NCI-H1436 treated with DMSO at 0.1 percent for 48 hours (cell line): ENCODE data around the gene CHMP4B.
"Not testable (repeated sequence)": the region's sequence is repeated elsewhere in the genome, so short reads cannot be mapped to it uniquely, and the experiment has no call there.

ENCODE experiments used
- DNase-seq: peaks from one replicate; lab custom pipeline; 2025; lab: John Stamatoyannopoulos, UW

CHMP4B gene

GRCh38 chr20:33789858-33790182 lies 21.3 kb upstream of the CHMP4B start:
- no peak for DNase-seq

GRCh38 chr20:33790566-33790965 lies 20.6 kb upstream of the CHMP4B start:
- DNase-seq, result no peak

GRCh38 chr20:33791021-33791420 lies 20.1 kb upstream of the CHMP4B start:
- no peak for DNase-seq

GRCh38 chr20:33791540-33791939 lies 19.6 kb upstream of the CHMP4B start:
- DNase-seq, result no peak

- DNase-seq, result no peak
Observed at GRCh38 chr20:33791959-33792597, 19.1 kb upstream of the CHMP4B start.

GRCh38 chr20:33792598-33792989 lies 18.6 kb upstream of the CHMP4B start:
- DNase-seq, result not testable (repeated sequence)

GRCh38 chr20:33793011-33793931 lies 17.9 kb upstream of the CHMP4B start:
- no peak for DNase-seq

- no peak for DNase-seq
Observed at GRCh38 chr20:33796263-33796906, 14.8 kb upstream of the CHMP4B start.

GRCh38 chr20:33796907-33797544 lies 14.1 kb upstream of the CHMP4B start:
- no peak for DNase-seq

- no peak for DNase-seq
Observed at GRCh38 chr20:33798444-33798843, 12.7 kb upstream of the CHMP4B start.

GRCh38 chr20:33803921-33804337 lies 7.2 kb upstream of the CHMP4B start:
- DNase-seq, result no peak

- no peak for DNase-seq
Observed at GRCh38 chr20:33808388-33808787, 2.8 kb upstream of the CHMP4B start.

- no peak for DNase-seq
Observed at GRCh38 chr20:33810259-33810658, 889 bp upstream of the CHMP4B start.

- no peak for DNase-seq
Observed at GRCh38 chr20:33811776-33812151, 616 bp downstream of the CHMP4B start.

- DNase-seq, result no peak
Observed at GRCh38 chr20:33812152-33812849, 1.2 kb downstream of the CHMP4B start.

GRCh38 chr20:33812908-33813462 lies 1.8 kb downstream of the CHMP4B start:
- no peak for DNase-seq

- no peak for DNase-seq
Observed at GRCh38 chr20:33814238-33814712, 3.1 kb downstream of the CHMP4B start.

- no peak for DNase-seq
Observed at GRCh38 chr20:33815671-33816070, 4.5 kb downstream of the CHMP4B start.

GRCh38 chr20:33816191-33816590 lies 5.0 kb downstream of the CHMP4B start:
- no peak for DNase-seq

- DNase-seq, result no peak
Observed at GRCh38 chr20:33817411-33817810, 6.3 kb downstream of the CHMP4B start.

- no peak for DNase-seq
Observed at GRCh38 chr20:33819456-33819855, 8.3 kb downstream of the CHMP4B start.
